GM23248 (cell line): Measurements from ENCODE around the gene SVOPL.

Experiments
- EZH2 ChIP-seq: fragments of 200-600 bp; sonication (generic); IDR thresholded peaks from 2 replicates; pipeline ENCODE4 v1.6.1; 2018; ENCODE audit warnings: antibody characterized with exemption, mild to moderate bottlenecking; ENCODE audit not compliant: insufficient read depth, poor library complexity, severe bottlenecking
- EZH2phosphoT487 ChIP-seq: fragments of 200-600 bp; sonication (generic); IDR thresholded peaks from 2 replicates; pipeline ENCODE4 v1.6.1; 2018; ENCODE audit warnings: antibody characterized with exemption, moderate library complexity, mild to moderate bottlenecking, low read depth; ENCODE audit not compliant: insufficient read depth

GRCh38 chr7:138595454-138595853 is 105.7 kb downstream of the SVOPL start:
- TF ChIP-seq EZH2 (no peak), EZH2phosphoT487 (no peak)
